ENCODE results near the gene THBS4. TPM values are rescaled to one million over a fixed set of nuclear protein-coding genes. Genes with fewer than 3 reads are reported as not detected.
"Not testable (repeated sequence)": the region's sequence is repeated elsewhere in the genome, so short reads cannot be mapped to it uniquely, and the experiment has no call there.

THBS4 gene
- polyA plus RNA-seq, 1 of the 3 experiments (the other 2 are of a cell fraction): 1.1 TPM

DNA sequence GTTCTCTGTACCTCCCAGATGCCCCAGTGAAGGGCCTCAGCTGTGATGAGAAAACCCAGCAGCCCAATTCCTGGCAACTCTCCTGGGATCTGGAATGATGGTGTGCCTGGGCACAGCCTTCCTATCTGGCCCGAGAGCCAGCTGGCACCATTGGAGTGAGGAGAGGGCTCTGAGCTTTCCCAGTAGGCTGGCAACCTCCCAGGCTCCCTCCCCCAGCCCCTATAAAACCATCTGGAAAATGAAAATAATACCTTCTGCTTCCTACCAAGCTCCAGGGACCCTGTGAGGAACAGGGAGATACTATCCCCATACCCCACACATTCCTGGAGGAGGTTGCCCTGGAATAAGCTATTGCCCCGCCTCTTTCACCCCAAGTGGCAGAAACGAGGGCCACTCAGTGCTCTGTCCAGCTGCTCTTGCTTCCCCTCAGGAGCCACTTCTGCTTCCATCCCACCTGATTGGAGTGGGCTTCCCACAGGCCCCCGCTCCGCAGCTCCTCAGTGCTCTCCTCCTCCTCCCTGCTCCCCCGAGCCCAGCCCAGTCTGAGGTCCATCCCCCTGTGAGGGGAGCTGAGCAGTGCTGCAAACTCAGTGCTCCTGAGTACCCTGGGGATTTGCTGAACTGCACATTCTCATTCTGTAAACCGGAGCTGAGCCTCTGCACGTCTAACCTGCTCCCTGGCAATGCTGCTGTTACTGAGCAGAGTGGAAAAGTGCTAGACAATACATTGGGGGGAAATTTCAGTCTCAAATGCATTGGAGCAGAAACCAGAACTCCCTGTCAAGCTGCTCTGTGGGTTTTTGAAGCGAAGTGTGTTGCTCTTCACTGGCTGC, 74.7 kb downstream of the THBS4 start:
- H2AFZ ChIP-seq (ENCODE audit: low read depth): no peak overlapping the region
- TF ChIP-seq FOXJ3 (CRISPR knock-in tag; IDR thresholded peaks at IDR 0.05): no peak
- TF ChIP-seq GATA2 (CRISPR knock-in tag; IDR thresholded peaks at IDR 0.05): peak; percentile 24; the same call in 1 of the 2 replicates
- TF ChIP-seq TEAD4 (IDR thresholded peaks at IDR 0.05; ENCODE audit: borderline replicate concordance, insufficient read depth): no peak
- no peak for TF ChIP-seq NRF1 (IDR thresholded peaks at IDR 0.05; ENCODE audit: low read depth, low read length)
- TF ChIP-seq RCOR1 (IDR thresholded peaks at IDR 0.05; ENCODE audit: low read length): peak; percentile 71; the same call in 1 of the 2 replicates
- peak in 1 of 2 experiments; percentile 84; a peak in 2 of 4 replicates for TF ChIP-seq EP300 (IDR thresholded peaks at IDR 0.05; ENCODE audit: borderline replicate concordance in 1 of 2, low read depth in 1 of 2, low read length in 1 of 2)
- peak; percentile 17; the same call in 1 of the 2 replicates for TF ChIP-seq RAD21 (IDR thresholded peaks at IDR 0.05; ENCODE audit: low read length)
- peak; percentile 84 for TF ChIP-seq CHD2 (IDR thresholded peaks at IDR 0.05; ENCODE audit: low read length, partially characterized antibody)
- TF ChIP-seq, protein P1, sequence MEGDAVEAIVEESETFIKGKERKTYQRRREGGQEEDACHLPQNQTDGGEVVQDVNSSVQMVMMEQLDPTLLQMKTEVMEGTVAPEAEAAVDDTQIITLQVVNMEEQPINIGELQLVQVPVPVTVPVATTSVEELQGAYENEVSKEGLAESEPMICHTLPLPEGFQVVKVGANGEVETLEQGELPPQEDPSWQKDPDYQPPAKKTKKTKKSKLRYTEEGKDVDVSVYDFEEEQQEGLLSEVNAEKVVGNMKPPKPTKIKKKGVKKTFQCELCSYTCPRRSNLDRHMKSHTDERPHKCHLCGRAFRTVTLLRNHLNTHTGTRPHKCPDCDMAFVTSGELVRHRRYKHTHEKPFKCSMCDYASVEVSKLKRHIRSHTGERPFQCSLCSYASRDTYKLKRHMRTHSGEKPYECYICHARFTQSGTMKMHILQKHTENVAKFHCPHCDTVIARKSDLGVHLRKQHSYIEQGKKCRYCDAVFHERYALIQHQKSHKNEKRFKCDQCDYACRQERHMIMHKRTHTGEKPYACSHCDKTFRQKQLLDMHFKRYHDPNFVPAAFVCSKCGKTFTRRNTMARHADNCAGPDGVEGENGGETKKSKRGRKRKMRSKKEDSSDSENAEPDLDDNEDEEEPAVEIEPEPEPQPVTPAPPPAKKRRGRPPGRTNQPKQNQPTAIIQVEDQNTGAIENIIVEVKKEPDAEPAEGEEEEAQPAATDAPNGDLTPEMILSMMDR (IDR thresholded peaks at IDR 0.05): no peak
- peak; percentile 48; the same call in 1 of the 2 replicates for TF ChIP-seq TCF12 (IDR thresholded peaks at IDR 0.05)
- H3K4me1 ChIP-seq (ENCODE audit: control insufficient read depth in 1 of 2, insufficient read depth in 2 of 2, low read depth in 1 of 2, low read length in 1 of 2): peaks cover 0 to 19% of the 10 kb centered on the region in 2 experiments; a peak in 1 of 4 replicates
- H3F3A ChIP-seq (replicated peaks; ENCODE audit: insufficient read depth): no peaks in the 10 kb centered on the region
- no peak overlapping the region for H3K9ac ChIP-seq
- no peaks in the 10 kb centered on the region for H3K9me3 ChIP-seq
- no peaks in the 10 kb centered on the region for H3K9me2 ChIP-seq
- ChIA-PET POLR2A (interaction anchor here (0.6 to 1.6 kb wide), 5 partner anchors 60 to 298 kb away, joined by 3 to 8 read pairs (median 6); partner anchors contain the start of genes SERINC5 and ZFYVE16), CTCF (interaction anchor here (0.7 to 1.3 kb wide), 6 partner anchors 18 to 167 kb away, joined by 3 to 8 read pairs (median 3); no protein-coding TSS in a partner anchor)
- no peaks in the 10 kb centered on the region for H3K27me3 ChIP-seq (ENCODE audit: insufficient read depth)
- H3K79me2 ChIP-seq (ENCODE audit: insufficient read depth): no peaks in the 10 kb centered on the region
- no peak overlapping the region for H3K4me3 ChIP-seq (ENCODE audit: low read depth in 2 of 2, low read length in 1 of 2)
- no peaks in the 10 kb centered on the region for H3K36me3 ChIP-seq (replicated peaks in 1 of 2; ENCODE audit: control insufficient read depth in 1 of 2, insufficient read depth in 2 of 2, low read length in 1 of 2)
- 57% methylated on average over 8 of the region's 9 CpGs for WGBS (ENCODE audit: low lambda C conversion rate)
- H3K4me2 ChIP-seq: no peak overlapping the region
- H4K20me1 ChIP-seq (ENCODE audit: insufficient read depth): no peaks in the 10 kb centered on the region
- peak; percentile 71 for DNase-seq
- H3K27ac ChIP-seq (ENCODE audit: low read depth in 2 of 2, low read length in 1 of 2): peak overlapping the region in 1 of 2 experiments; percentile 80; a peak in 2 of 4 replicates

DNA sequence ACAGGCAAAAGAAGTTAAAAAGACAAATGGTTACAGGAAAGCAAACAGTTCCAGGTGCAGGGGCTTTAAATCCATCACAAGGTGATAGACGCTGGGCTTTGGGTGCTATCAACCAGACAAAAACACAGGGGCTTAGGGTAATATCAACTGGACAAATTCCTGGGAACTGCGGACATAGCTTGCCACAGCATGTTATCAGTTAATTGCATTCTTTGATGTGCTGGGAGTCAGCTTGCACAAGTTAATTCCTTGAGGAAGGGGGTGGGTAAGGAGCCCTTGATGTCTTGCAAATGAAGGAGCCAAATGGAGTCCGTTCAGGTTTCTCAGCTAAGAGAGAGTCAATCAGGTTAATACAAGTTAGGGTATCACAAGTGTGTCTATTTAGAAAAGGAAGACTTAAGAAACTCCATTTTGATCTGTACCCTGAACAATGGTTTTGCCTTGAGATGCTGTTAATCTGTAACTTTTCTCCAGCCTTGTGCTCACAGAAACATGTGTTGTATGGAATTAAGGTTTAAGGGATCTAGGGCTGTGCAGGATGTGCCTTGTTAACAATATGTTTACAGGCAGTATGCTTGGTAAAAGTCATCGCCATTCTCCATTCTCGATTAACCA, 76.3 kb downstream of the THBS4 start:
- H3K9me3 ChIP-seq; H3K27ac ChIP-seq (ENCODE audit: low read depth in 2 of 2, low read length in 1 of 2); H3K9ac ChIP-seq; H3K79me2 ChIP-seq (ENCODE audit: insufficient read depth); H3F3A ChIP-seq (replicated peaks; ENCODE audit: insufficient read depth); H3K27me3 ChIP-seq (ENCODE audit: insufficient read depth); H2AFZ ChIP-seq (ENCODE audit: low read depth); H4K20me1 ChIP-seq (ENCODE audit: insufficient read depth); H3K4me2 ChIP-seq; H3K9me2 ChIP-seq; POLR2A ChIA-PET; H3K36me3 ChIP-seq (replicated peaks in 1 of 2; ENCODE audit: control insufficient read depth in 1 of 2, insufficient read depth in 2 of 2, low read length in 1 of 2); DNase-seq; H3K4me3 ChIP-seq (ENCODE audit: low read depth in 2 of 2, low read length in 1 of 2): not testable (repeated sequence)
- peaks cover 0 to 19% of the 10 kb centered on the region in 2 experiments; a peak in 1 of 4 replicates for H3K4me1 ChIP-seq (ENCODE audit: control insufficient read depth in 1 of 2, insufficient read depth in 2 of 2, low read depth in 1 of 2, low read length in 1 of 2)
- CTCF ChIA-PET: interaction anchor here (1.3 kb wide), 1 partner anchor 46 kb away, joined by 3 read pairs; no protein-coding TSS in a partner anchor
- WGBS (ENCODE audit: low lambda C conversion rate): 70% methylated on average over 4 of the region's 5 CpGs

Measured in SK-N-SH (cell line).